Measurements from ENCODE around the gene KLHL22.
"Not testable (repeated sequence)": the region's sequence is repeated elsewhere in the genome, so short reads cannot be mapped to it uniquely, and the experiment has no call there.

The KLHL22 gene

GRCh38 chr22:20415241-20415640 lies 80.4 kb downstream of the KLHL22 start:
- not testable (repeated sequence) for DNase-seq

DNA sequence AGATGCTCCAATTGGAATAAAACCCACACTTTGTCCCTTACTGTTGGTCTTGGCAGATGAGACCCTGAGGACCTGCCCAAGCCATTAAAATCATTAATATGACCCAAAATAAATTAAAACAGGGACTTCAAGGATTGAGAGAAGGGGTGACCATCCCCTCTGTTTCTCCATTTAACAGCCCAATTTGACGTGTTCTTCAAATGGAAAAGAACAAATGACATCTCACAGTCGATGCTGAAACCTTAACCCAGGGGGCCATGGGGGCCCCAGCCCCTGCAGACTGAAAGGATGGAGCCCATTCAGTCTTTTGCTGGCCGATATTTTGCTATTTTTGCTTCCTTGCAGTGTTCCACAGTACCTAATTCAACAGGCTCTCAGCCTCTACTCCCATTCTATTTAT lies 81.1 kb downstream of the KLHL22 start:
- DNase-seq: no peak

DNA sequence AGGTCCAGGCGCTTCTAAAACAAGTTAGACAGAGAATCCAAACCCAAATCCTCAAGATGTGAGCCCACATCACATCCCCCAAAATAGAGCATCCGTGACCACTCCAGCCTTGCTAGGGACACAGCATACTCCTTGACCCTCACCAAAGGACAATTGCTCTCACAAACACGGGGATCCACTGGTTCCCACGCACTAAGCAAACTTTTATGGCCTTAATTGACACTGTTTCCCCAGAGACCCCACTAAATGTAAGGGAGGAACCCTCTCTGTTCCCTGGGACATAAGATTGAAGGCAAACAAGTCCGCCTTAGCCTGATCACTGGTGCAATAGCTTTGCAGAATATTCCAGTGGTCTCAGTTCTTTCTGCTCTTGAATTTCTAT lies 81.5 kb downstream of the KLHL22 start:
- no peak for DNase-seq

- DNase-seq: no peak
Measured at GRCh38 chr22:20413217-20414058, 82.2 kb downstream of the KLHL22 start.

DNA sequence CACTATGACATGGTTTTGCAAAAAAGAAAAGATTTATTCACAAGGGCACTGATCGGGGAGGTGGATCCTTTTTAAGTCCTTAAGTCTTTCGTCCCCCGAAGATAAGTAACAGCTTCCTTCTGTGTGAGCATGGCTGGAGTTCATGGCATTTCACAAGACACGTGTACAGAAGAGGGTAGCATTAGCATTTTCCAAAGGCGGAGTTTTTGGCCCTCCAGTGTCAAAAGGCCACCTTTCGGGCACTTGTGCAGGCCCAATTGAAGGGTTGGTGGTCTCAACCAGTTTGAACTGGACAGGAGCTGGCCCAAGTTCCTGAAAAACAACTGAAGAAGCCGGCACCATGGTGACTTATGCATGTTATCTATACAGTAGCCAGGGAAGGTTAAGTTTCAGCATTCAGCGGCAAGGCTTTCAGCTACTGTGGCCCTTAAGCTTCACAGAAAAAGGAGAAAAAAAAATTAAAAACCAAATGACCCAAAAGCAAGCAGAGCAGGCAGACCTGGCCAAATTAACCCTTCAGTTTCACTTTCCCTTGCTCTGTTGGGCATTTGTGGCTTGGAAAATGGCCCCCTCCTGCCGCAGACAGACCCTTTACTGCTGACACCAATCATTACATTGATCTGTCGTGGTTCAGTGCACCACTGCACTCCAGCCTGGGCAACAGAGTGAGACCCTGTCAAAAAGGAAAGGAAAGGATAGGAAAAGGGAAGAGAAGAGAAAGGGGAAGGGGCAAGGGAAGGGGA lies 83.0 kb downstream of the KLHL22 start:
- no peak for DNase-seq

DNA sequence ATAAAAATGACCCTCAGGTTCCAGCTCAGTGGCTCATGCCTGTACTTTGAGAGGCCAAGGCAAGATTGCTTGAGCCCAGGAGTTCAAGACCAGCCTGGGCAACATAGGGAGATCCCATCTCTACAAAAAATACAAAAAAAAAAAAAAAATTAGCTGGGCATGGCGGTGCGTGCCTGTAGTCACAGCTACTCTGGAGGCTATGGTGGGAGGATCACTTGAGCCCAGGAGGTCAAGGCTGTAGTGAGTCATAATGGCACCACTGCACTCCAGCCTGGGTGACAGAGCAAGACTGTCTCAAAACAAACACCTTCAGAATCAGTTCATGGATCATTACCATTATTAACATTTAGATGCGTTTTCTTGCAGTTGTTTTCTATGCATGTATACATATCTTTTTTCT lies 86.2 kb downstream of the KLHL22 start:
- not testable (repeated sequence) for DNase-seq

- no peak for DNase-seq
Measured at GRCh38 chr22:20408891-20409290, 86.7 kb downstream of the KLHL22 start.

- DNase-seq: no peak
Measured at GRCh38 chr22:20407829-20408228, 87.8 kb downstream of the KLHL22 start.

DNA sequence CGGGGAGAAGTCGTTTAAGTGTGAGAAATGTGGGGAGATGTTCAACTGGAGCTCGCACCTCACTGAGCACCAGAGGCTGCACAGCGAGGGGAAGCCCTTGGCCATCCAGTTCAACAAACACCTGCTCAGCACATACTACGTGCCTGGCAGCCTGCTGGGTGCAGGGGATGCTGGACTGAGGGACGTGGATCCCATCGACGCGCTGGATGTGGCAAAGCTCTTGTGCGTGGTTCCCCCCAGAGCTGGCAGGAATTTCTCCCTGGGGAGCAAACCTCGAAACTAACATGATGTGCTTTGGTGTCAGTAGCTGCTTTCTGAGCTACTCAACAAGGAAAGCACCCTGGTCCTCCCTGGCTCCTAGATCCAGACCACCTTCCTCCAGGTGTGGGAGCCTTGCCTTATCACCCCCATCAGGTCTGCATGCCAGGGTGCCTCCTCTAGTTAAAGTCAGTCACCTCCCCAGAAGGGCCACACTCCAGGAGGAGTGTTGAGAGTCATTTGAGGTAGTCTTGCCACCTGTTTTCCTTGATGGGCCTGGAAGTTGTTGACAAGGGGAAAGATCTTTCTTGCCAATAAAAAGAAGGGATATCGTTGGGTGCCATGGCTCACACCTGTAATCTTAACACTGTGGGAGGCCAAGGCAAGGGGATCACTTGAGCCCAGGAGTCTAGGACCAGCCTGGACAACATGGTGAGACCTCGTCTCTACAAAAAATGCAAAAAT lies 88.7 kb downstream of the KLHL22 start:
- no peak for DNase-seq

DNA sequence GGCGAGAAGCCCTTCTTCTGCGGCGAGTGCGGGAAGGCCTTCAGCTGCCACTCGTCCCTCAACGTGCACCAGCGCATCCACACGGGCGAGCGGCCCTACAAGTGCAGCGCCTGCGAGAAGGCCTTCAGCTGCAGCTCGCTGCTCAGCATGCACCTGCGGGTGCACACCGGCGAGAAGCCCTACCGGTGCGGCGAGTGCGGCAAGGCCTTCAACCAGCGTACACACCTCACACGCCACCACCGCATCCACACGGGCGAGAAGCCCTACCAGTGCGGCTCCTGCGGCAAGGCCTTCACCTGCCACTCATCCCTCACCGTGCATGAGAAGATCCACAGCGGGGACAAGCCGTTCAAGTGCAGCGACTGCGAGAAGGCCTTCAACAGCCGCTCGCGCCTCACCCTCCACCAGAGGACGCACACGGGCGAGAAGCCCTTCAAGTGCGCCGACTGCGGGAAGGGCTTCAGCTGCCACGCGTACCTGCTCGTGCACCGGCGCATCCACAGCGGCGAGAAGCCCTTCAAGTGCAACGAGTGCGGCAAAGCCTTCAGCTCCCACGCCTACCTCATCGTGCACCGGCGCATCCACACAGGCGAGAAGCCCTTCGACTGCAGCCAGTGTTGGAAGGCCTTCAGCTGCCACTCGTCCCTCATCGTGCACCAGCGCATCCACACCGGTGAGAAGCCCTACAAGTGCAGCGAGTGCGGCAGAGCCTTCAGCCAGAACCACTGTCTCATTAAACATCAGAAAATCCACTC lies 89.5 kb downstream of the KLHL22 start:
- no peak for DNase-seq

GRCh38 chr22:20405291-20405930 lies 90.2 kb downstream of the KLHL22 start:
- no peak for DNase-seq

GRCh38 chr22:20404881-20405280 lies 90.7 kb downstream of the KLHL22 start:
- DNase-seq: no peak

DNA sequence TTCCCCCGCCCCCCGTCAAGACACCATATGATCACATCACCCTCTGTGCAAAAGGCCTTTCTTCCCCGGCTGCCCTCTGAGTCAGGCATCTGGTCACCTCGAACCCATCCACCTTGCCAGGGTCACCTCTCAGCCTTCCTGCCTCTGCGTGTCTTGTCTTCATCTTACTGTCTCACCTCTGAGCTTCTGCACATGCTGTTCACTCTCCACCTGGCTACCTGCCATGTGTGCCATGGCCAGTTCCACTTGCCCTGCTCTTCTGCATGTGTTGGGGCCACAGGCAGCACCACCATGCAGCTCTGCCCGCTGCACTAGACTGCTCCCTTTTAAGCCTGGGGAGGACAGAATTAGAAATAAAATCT lies 91.8 kb downstream of the KLHL22 start:
- DNase-seq: no peak

- no peak for DNase-seq
Measured at GRCh38 chr22:20402960-20403778, 92.4 kb downstream of the KLHL22 start.

- no peak for DNase-seq
Measured at GRCh38 chr22:20401376-20402014, 94.1 kb downstream of the KLHL22 start.

DNA sequence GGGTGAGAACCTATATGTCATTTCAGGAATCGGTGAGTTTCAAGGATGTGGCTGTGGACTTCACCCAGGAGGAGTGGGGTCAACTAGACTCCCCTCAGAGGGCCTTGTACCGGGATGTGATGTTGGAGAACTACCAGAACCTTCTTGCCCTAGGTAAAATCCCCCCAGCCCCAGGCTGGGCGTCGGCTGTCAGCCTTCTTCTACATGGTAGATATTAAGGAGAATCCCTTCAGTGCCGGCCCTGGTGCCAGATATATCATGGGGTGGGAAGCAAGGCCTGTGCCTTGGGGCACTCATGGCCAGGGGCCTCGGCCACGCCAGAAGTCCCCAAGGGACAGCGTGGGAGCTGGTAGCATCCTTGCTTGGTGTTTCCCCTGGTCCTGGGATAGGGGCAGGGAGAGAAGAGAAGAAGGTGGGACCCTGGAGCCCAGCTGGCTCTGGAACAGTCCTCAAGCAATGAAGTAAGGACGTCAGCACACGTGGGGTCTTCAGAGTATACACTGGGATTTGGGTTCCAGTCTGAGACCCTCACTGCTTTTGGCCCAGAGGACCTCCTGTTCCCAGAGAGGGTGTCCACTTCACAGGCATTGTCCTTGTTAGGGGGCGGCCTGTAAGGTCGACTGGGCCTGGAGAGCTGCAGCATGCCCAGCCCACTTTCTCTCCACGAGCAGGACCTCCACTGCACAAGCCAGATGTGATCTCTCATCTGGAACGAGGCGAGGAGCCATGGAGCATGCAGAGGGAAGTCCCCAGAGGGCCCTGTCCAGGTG lies 94.8 kb downstream of the KLHL22 start:
- DNase-seq: no peak

- DNase-seq: no peak
Measured at GRCh38 chr22:20399866-20400605, 95.6 kb downstream of the KLHL22 start.

DNA sequence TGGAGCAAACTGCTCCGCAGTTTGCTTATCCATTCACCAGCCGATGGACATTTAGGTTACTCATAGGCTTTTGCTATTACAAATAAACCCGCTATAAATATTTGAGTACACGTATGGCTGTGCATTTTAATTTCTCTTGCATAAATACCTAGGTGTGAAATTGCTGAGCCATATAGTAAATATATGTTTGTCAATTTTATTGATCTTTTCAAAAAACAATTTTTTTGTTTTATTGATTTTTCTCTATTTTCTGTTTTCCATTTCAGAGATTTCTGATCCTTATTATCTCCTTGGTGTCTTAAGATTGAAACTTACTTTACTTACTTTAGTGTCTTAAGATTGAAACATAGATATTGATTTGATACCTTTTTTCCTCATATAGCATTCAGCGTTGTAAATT lies 97.2 kb downstream of the KLHL22 start:
- DNase-seq: no peak

DNA sequence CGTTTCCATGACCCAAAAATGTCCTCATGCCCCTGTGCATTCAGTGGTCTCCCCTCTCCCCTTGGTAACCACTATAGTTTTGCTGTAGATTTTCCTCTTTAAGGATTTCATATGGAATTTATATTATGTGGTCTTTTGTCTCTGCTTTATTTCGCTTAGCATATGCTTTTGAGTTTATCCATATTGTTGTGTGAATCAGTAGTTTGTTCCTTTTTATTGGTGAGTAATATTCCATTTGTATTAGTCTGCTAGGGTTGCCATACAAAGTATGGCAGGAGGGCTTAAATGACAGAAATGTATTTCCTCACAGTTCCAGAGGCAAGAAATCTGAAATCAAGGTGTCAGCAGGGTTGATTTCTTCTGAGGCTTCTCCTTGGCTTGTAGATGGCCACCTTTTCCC lies 98.1 kb downstream of the KLHL22 start:
- no peak for DNase-seq

- DNase-seq: no peak
Measured at GRCh38 chr22:20396639-20397038, 99.0 kb downstream of the KLHL22 start.
